ENCODE measurements around the gene HK1. TPM values are rescaled to one million over a fixed set of nuclear protein-coding genes. Genes with fewer than 3 reads are reported as not detected.

Gene HK1
- total and polyA plus RNA-seq, 2 of the 13 experiments (the other 11 are each of a cell fraction or from before 2014, with no cell fraction given), result 0.29 to 1.5 TPM

DNA sequence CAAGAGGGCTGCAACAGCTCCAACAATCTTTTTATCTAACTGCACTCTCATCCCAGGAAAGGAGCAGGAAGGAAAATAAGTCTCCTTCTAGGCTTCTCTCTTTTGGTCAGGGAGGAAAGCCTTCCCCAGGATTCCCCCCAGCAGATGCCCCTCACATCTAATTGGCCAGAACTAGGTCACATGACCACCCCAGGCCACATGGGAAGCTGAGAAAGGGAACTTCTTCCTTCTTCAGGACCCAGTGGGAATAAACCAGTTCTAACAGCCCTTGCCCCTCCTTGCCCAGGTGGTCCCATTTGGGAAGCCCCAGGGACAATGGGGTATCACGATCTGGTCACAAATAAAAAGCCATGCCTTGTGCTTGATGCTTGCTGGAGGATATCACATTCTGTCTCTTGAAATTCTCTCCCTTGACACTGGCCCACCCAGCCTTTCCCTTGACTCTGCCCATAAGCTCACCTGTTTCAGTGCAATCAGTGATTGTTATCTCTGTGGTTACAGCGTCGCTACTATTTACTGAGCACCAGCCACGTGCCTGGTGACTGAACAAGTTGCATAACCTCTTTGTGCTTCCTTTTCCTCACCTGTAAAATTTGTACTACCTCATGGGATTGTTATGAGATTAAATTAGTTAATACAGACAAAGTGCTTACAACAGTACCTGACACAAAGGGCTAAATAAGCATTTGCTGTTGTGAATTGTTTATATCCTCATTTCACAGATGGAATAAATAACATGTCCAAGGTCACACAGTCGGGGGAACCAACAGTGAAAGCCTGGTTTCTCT lies 147.4 kb downstream of the HK1 start (continued):
- TF ChIP-seq, protein P1, sequence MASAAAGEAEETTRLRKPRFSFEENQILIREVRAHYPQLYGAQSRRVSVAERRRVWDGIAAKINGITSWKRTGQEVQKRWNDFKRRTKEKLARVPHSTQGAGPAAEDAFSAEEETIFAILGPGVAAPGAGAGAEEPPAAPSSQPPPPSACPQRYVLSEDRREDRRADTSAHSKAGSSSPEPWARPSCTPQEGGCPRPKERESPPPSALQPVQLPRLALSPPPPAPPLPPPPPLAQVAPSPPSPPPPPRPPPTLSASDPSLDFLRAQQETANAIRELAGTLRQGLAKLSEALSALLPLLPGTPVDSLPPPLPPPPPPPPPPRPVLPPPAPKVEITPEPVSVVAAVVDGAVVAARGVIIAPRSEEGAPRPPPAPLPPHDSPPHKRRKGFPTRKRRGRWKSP (CRISPR knock-in tag; IDR thresholded peaks at IDR 0.05), result peak; percentile 76; the same call in 1 of the 2 replicates
- TF ChIP-seq HOXA5 (CRISPR knock-in tag; IDR thresholded peaks at IDR 0.05), result no peak
- no peak for TF ChIP-seq ZNF263 (CRISPR knock-in tag; IDR thresholded peaks at IDR 0.05)
- TF ChIP-seq, protein P2, sequence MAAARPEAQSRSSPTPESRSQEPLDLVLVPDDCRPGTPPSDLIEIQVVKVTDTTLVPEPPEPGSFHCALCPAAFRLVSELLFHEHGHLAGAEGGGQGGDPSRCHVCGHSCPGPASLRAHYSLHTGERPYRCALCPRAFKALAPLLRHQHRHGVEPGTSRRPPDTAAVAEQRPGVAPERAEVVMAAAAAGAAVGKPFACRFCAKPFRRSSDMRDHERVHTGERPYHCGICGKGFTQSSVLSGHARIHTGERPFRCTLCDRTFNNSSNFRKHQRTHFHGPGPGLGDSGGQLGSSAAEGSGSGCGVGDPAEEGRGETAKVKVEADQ (CRISPR knock-in tag; IDR thresholded peaks at IDR 0.05; ENCODE audit: borderline replicate concordance), result no peak
- no peak for TF ChIP-seq TSC22D2 (CRISPR knock-in tag; IDR thresholded peaks at IDR 0.05; ENCODE audit: borderline replicate concordance)
- TF ChIP-seq ZNF124 (CRISPR knock-in tag; IDR thresholded peaks at IDR 0.05), result no peak
- TF ChIP-seq ZNF577 (CRISPR knock-in tag; IDR thresholded peaks at IDR 0.05; ENCODE audit: borderline replicate concordance, low read depth), result no peak
- no peak for TF ChIP-seq HNF4G (IDR thresholded peaks at IDR 0.05; ENCODE audit: borderline replicate concordance, low read depth, low read length)
- no peak for TF ChIP-seq HNF4G (CRISPR knock-in tag; IDR thresholded peaks at IDR 0.05; ENCODE audit: borderline replicate concordance, low read depth)
- TF ChIP-seq FOXK1 (CRISPR knock-in tag; IDR thresholded peaks at IDR 0.05; ENCODE audit: borderline replicate concordance, low read depth), result peak; percentile 77; the same call in 1 of the 2 replicates
- TF ChIP-seq ZC3H13 (CRISPR knock-in tag; IDR thresholded peaks at IDR 0.05), result no peak
- 0 out of 2 replicates have a peak, but pooled peaks have one; percentile 48 for TF ChIP-seq GABPB1 (CRISPR knock-in tag; IDR thresholded peaks at IDR 0.05)
- TF ChIP-seq PCBP1 (IDR thresholded peaks at IDR 0.05; ENCODE audit: borderline replicate concordance, low read depth, low read length), result no peak
- no peak for TF ChIP-seq ZBTB7A (CRISPR knock-in tag; IDR thresholded peaks at IDR 0.05)
- peak; percentile 38; the same call in 1 of the 2 replicates for TF ChIP-seq HHEX (CRISPR knock-in tag; IDR thresholded peaks at IDR 0.05)
- TF ChIP-seq DNMT3B (CRISPR knock-in tag; conservative IDR thresholded peaks at IDR 0.05), result peak; percentile 62; the same call in 1 of the 2 replicates
- no peak for TF ChIP-seq ZNF337 (CRISPR knock-in tag; IDR thresholded peaks at IDR 0.05; ENCODE audit: borderline replicate concordance, low read depth)
- TF ChIP-seq MXI1 (IDR thresholded peaks at IDR 0.05; ENCODE audit: borderline replicate concordance, low read depth, low read length), result peak; percentile 67; the same call in 1 of the 3 replicates
- TF ChIP-seq KLF13 (CRISPR knock-in tag; IDR thresholded peaks at IDR 0.05), result no peak
- TF ChIP-seq ZBTB38 (CRISPR knock-in tag; IDR thresholded peaks at IDR 0.05), result no peak
- TF ChIP-seq KDM5B (CRISPR knock-in tag; IDR thresholded peaks at IDR 0.05; ENCODE audit: borderline replicate concordance), result no peak
- TF ChIP-seq MEIS2 (CRISPR knock-in tag; IDR thresholded peaks at IDR 0.05), result 0 out of 2 replicates have a peak, but pooled peaks have one; percentile 40
- TF ChIP-seq ZNF543 (CRISPR knock-in tag; IDR thresholded peaks at IDR 0.05), result no peak
- TF ChIP-seq HNRNPLL (IDR thresholded peaks at IDR 0.05; ENCODE audit: low read depth, low read length, poor library complexity, severe bottlenecking), result no peak
- TF ChIP-seq, protein P3, sequence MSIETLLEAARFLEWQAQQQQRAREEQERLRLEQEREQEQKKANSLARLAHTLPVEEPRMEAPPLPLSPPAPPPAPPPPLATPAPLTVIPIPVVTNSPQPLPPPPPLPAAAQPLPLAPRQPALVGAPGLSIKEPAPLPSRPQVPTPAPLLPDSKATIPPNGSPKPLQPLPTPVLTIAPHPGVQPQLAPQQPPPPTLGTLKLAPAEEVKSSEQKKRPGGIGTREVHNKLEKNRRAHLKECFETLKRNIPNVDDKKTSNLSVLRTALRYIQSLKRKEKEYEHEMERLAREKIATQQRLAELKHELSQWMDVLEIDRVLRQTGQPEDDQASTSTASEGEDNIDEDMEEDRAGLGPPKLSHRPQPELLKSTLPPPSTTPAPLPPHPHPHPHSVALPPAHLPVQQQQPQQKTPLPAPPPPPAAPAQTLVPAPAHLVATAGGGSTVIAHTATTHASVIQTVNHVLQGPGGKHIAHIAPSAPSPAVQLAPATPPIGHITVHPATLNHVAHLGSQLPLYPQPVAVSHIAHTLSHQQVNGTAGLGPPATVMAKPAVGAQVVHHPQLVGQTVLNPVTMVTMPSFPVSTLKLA (IDR thresholded peaks at IDR 0.05), result peak; percentile 35; the same call in 1 of the 2 replicates
- TF ChIP-seq, protein P4, sequence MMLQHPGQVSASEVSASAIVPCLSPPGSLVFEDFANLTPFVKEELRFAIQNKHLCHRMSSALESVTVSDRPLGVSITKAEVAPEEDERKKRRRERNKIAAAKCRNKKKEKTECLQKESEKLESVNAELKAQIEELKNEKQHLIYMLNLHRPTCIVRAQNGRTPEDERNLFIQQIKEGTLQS (CRISPR knock-in tag; IDR thresholded peaks at IDR 0.05), result peak; percentile 66
- TF ChIP-seq ZIK1 (CRISPR knock-in tag; IDR thresholded peaks at IDR 0.05; ENCODE audit: borderline replicate concordance, low read depth), result no peak
- no peak for TF ChIP-seq ZNF773 (CRISPR knock-in tag; IDR thresholded peaks at IDR 0.05; ENCODE audit: borderline replicate concordance)

All from HepG2 (cell line).